ENCODE data around the gene NACC1. TPM values are rescaled to one million over a fixed set of nuclear protein-coding genes. Genes with fewer than 3 reads are reported as not detected.
A peak's percentile ranks its signal among the peaks of the same experiment; 100 is the strongest.

NACC1 gene
- total and polyA plus RNA-seq, 2 of the 13 experiments (the other 11 are each of a cell fraction or from before 2014, with no cell fraction given), result 31.8 to 42.3 TPM

DNA sequence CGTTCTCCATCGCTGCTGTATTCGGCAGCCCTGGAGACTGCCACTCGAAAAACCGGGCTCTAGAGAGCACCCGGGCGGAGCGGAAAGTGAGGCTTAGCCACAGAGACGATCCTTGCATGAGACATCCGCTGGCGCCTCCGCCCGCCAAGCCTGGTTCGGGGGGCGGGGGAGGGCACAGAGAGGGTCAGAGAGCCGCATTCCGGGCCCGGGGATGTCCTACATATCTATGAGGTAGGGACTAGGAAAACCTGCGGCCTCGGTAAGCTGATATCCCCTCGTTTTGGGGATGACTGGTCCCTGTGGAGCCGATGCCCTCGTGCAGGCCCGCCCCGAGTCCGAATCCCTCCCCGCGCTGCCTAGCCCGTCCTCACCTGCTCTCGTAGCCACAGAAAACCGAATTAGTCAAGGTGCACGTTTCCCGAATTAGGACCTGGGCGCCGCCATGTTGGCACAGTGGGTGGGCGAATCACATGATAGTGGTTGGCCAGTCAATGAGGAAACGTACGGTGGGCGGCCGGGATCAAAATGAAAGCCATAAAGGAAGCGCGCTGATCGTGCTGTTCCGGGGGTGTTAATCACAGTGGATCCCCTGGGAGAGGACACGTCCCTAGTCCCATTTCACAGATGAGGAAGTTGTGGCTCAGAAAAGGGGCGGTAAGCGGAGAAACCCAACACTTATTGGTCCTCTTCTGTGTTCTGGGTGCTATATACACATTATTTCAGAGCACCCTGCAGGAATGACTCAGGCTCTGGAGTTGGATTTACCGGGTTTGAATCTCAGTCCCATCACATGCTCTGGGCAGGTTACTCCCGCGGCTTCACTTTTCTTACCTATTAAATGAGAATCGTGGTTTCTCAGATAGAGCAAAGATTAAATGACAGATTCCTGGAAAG is 1.5 kb upstream of the NACC1 start, which contains the start of gene TRMT1 (continued):
- TF ChIP-seq MIER2 (CRISPR knock-in tag; IDR thresholded peaks at IDR 0.05), result no peak
- TF ChIP-seq ATM (IDR thresholded peaks at IDR 0.05; ENCODE audit: borderline replicate concordance), result no peak
- TF ChIP-seq ZNF607 (CRISPR knock-in tag; IDR thresholded peaks at IDR 0.05; ENCODE audit: borderline replicate concordance), result 0 out of 2 replicates have a peak, but pooled peaks have one; percentile 31
- TF ChIP-seq MYC (CRISPR knock-in tag; IDR thresholded peaks at IDR 0.05; ENCODE audit: borderline replicate concordance), result peak; percentile 96
- TF ChIP-seq MYNN (CRISPR knock-in tag; IDR thresholded peaks at IDR 0.05; ENCODE audit: low read depth), result no peak; the same call in 1 of the 2 replicates
- no peak for TF ChIP-seq CEBPB (IDR thresholded peaks at IDR 0.05; ENCODE audit: borderline replicate concordance, low read depth, low read length)
- TF ChIP-seq KAT2B (IDR thresholded peaks at IDR 0.05; ENCODE audit: borderline replicate concordance, low read depth, low read length), result no peak
- 0 out of 2 replicates have a peak, but pooled peaks have one; percentile 37 for TF ChIP-seq NRL (CRISPR knock-in tag; IDR thresholded peaks at IDR 0.05; ENCODE audit: borderline replicate concordance)
- TF ChIP-seq ZNF605 (CRISPR knock-in tag; IDR thresholded peaks at IDR 0.05), result peak; percentile 21; the same call in 1 of the 2 replicates
- TF ChIP-seq ZSCAN30 (CRISPR knock-in tag; IDR thresholded peaks at IDR 0.05), result no peak
- no peak for TF ChIP-seq ZNF296 (CRISPR knock-in tag; conservative IDR thresholded peaks at IDR 0.05)
- TF ChIP-seq CCDC6 (CRISPR knock-in tag; IDR thresholded peaks at IDR 0.05), result no peak
- TF ChIP-seq THYN1 (CRISPR knock-in tag; IDR thresholded peaks at IDR 0.05; ENCODE audit: borderline replicate concordance, low read depth), result no peak
- TF ChIP-seq ZNF205 (CRISPR knock-in tag; IDR thresholded peaks at IDR 0.05), result 0 out of 2 replicates have a peak, but pooled peaks have one; percentile 49
- TF ChIP-seq, protein P1, sequence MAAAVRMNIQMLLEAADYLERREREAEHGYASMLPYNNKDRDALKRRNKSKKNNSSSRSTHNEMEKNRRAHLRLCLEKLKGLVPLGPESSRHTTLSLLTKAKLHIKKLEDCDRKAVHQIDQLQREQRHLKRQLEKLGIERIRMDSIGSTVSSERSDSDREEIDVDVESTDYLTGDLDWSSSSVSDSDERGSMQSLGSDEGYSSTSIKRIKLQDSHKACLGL (CRISPR knock-in tag; IDR thresholded peaks at IDR 0.05), result peak; percentile 99; the same call in 1 of the 2 replicates
- TF ChIP-seq FOXK1 (CRISPR knock-in tag; IDR thresholded peaks at IDR 0.05; ENCODE audit: borderline replicate concordance, low read depth), result peak; percentile 77; the same call in 1 of the 2 replicates
- TF ChIP-seq, protein P2, sequence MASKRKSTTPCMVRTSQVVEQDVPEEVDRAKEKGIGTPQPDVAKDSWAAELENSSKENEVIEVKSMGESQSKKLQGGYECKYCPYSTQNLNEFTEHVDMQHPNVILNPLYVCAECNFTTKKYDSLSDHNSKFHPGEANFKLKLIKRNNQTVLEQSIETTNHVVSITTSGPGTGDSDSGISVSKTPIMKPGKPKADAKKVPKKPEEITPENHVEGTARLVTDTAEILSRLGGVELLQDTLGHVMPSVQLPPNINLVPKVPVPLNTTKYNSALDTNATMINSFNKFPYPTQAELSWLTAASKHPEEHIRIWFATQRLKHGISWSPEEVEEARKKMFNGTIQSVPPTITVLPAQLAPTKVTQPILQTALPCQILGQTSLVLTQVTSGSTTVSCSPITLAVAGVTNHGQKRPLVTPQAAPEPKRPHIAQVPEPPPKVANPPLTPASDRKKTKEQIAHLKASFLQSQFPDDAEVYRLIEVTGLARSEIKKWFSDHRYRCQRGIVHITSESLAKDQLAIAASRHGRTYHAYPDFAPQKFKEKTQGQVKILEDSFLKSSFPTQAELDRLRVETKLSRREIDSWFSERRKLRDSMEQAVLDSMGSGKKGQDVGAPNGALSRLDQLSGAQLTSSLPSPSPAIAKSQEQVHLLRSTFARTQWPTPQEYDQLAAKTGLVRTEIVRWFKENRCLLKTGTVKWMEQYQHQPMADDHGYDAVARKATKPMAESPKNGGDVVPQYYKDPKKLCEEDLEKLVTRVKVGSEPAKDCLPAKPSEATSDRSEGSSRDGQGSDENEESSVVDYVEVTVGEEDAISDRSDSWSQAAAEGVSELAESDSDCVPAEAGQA (IDR thresholded peaks at IDR 0.05; ENCODE audit: low read depth), result no peak; the same call in 1 of the 2 replicates
- TF ChIP-seq, protein P2 (CRISPR knock-in tag; IDR thresholded peaks at IDR 0.05; ENCODE audit: borderline replicate concordance), result no peak; the same call in 1 of the 2 replicates

Measured in HepG2 (cell line).